Activated CD4-positive, alpha-beta T cell treated with anti-CD3 and anti-CD28 coated beads for 36 hours (primary cell): ENCODE data around the gene ADGRF1. TPM values are rescaled to one million over a fixed set of nuclear protein-coding genes. Genes with fewer than 3 reads are reported as not detected.
"Not testable (repeated sequence)": the region's sequence is repeated elsewhere in the genome, so short reads cannot be mapped to it uniquely, and the experiment has no call there.

Experiments used
- ATAC-seq: fragments of 200-7000 bp; cut with Tn5 transposase; one replicate; pipeline ENCODE4 v1.10.0; 2021; ENCODE audit warnings: mild to moderate bottlenecking, moderate library complexity
- CTCF ChIA-PET: fragments of 350-600 bp; sonication (Branson Sonifier 250); formaldehyde crosslinking; loops from one replicate; lab custom pipeline; 2021; ENCODE audit warnings: antibody characterized with exemption; lab: Charles Lee
- POLR2A ChIA-PET: fragments of 350-600 bp; sonication (Branson Sonifier 250); formaldehyde crosslinking; loops from one replicate; lab custom pipeline; 2021; ENCODE audit warnings: antibody characterized with exemption, inconsistent platforms; lab: Charles Lee
- DNase-seq: peaks from one replicate; pipeline ENCODE4 v3.0.0-alpha.2; 2020
- H3K27ac Mint-ChIP-seq: one replicate; pipeline ENCODE4 v1.8.0; 2021; ENCODE audit warnings: mixed read lengths
- H3K27me3 Mint-ChIP-seq: one replicate; pipeline ENCODE4 v1.8.0; 2021; ENCODE audit warnings: mixed read lengths
- H3K36me3 Mint-ChIP-seq: one replicate; pipeline ENCODE4 v1.8.0; 2021; ENCODE audit warnings: low read depth, mixed read lengths
- H3K4me1 Mint-ChIP-seq: one replicate; pipeline ENCODE4 v1.8.0; 2021; ENCODE audit warnings: mixed read lengths
- H3K4me3 Mint-ChIP-seq: one replicate; pipeline ENCODE4 v1.8.0; 2021; ENCODE audit warnings: mild to moderate bottlenecking, moderate library complexity, mixed read lengths
- H3K9me3 Mint-ChIP-seq: one replicate; pipeline ENCODE4 v1.8.0; 2021; ENCODE audit warnings: low read depth, mixed read lengths
- intact Hi-C, 2 experiments: fragments of 100-400 bp; cut with DNase I in 1 of 2; cut with micrococcal nuclease in 1 of 2; formaldehyde crosslinking; loops; one replicate each; pipeline versions ENCODE4 v1.14.2 to v1.15.1; 2022 to 2024; cut with DNase I, micrococcal nuclease
- total RNA-seq, 2 experiments: library from RNA; stranded (reverse); gene quantifications; one replicate each; pipeline ENCODE4 v1.2.3, GENCODE V29; 2021

Gene ADGRF1
- total RNA-seq: not detected

- Mint-ChIP-seq H3K9me3 (no peaks in the 10 kb centered on the region), H3K4me3 (no peak within 1 kb of the TSS), H3K27me3 (peaks cover 14% of the 10 kb centered on the region), H3K36me3 (no peaks in the 10 kb centered on the region), H3K4me1 (no peaks in the 10 kb centered on the region), H3K27ac (no peak within 1 kb of the TSS)
- POLR2A ChIA-PET: no interaction called here
- intact Hi-C loops: no loop called here
- CTCF ChIA-PET: interaction anchor here (0.5 to 1.5 kb wide), 5 partner anchors 11 to 759 kb away, joined by 3 to 4 read pairs (median 3); no protein-coding TSS in a partner anchor
- DNase-seq (no peak), ATAC-seq (no peak)
Measured at GRCh38 chr6:47042275-47042791, at the start of gene ADGRF1. TSS of gene ADGRF1 (minus strand) at chr6:47042332. CDS start at chr6:47029061, 13,271 bp downstream.

GRCh38 chr6:47090881-47091280, 48.7 kb upstream of the ADGRF1 start:
- POLR2A ChIA-PET: no interaction called here
- ATAC-seq (no peak), DNase-seq (no peak)
- Mint-ChIP-seq H3K9me3 (no peaks in the 10 kb centered on the region), H3K27ac (no peak overlapping the region), H3K36me3 (no peaks in the 10 kb centered on the region), H3K4me1 (no peaks in the 10 kb centered on the region), H3K27me3 (no peaks in the 10 kb centered on the region), H3K4me3 (no peak overlapping the region)
- CTCF ChIA-PET: no interaction called here
- intact Hi-C loops: no loop called here

DNA sequence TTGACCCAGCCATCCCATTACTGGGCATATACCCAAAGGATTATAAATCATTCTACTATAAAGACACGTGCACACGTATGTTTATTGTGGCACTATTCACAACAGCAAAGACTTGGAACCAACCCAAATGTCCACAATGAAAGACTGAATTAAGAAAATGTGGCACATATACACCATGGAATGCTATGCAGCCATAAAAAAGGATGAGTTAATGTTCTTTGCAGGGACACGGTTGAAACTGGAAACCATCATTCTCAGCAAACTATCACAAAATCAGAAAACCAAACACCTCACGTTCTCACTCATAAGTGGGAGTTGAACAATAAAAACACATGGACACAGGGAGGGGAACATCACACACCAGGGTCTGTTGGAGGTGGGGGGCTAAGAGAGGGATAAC, 47.3 kb upstream of the ADGRF1 start:
- intact Hi-C loops, H3K4me1 Mint-ChIP-seq, H3K9me3 Mint-ChIP-seq, POLR2A ChIA-PET, H3K27ac Mint-ChIP-seq, H3K27me3 Mint-ChIP-seq, H3K36me3 Mint-ChIP-seq, ATAC-seq, DNase-seq, H3K4me3 Mint-ChIP-seq, CTCF ChIA-PET: not testable (repeated sequence)

GRCh38 chr6:47086051-47086770, 44.1 kb upstream of the ADGRF1 start:
- ChIA-PET POLR2A (no interaction called here), CTCF (no interaction called here)
- Mint-ChIP-seq H3K4me1 (no peaks in the 10 kb centered on the region), H3K27me3 (peaks cover 5% of the 10 kb centered on the region), H3K9me3 (no peaks in the 10 kb centered on the region), H3K27ac (no peak overlapping the region), H3K4me3 (no peak overlapping the region), H3K36me3 (no peaks in the 10 kb centered on the region)
- intact Hi-C loops: no loop called here
- DNase-seq (no peak), ATAC-seq (no peak)

DNA sequence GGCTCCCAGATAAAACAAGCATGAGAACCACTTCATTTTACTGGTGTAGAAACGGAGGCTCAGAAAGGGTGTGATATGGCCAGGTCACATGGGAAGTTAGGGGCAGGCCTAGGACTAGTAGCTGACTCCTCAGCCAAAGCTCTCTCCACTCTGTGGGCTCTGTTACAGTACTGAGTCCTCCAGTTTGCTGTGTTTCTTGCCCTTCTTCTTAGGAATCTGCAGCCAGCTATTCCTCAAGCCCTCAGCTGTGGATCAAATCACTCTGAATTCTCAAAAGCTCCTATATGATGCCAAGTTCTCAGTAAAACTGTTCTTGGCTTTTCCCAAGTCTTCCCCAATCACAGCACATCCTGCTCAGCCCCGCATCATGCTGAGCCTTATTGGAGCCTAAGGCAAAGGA, 42.5 kb upstream of the ADGRF1 start:
- ChIA-PET POLR2A (no interaction called here), CTCF (interaction anchor here (0.6 to 1.5 kb wide), 2 partner anchors 12 to 330 kb away, joined by 3 to 6 read pairs; no protein-coding TSS in a partner anchor)
- intact Hi-C loops: no loop called here
- no peaks in the 10 kb centered on the region for H3K4me1 Mint-ChIP-seq
- peaks cover 5% of the 10 kb centered on the region for H3K27me3 Mint-ChIP-seq
- H3K27ac Mint-ChIP-seq: no peak overlapping the region
- no peaks in the 10 kb centered on the region for H3K9me3 Mint-ChIP-seq
- DNase-seq (no peak), ATAC-seq (no peak)
- no peak overlapping the region for H3K4me3 Mint-ChIP-seq
- H3K36me3 Mint-ChIP-seq: no peaks in the 10 kb centered on the region

GRCh38 chr6:47083586-47084047, 41.5 kb upstream of the ADGRF1 start:
- Mint-ChIP-seq H3K4me3 (no peak overlapping the region), H3K27me3 (peaks cover 5% of the 10 kb centered on the region), H3K36me3 (no peaks in the 10 kb centered on the region)

GRCh38 chr6:47080083-47080596, 38.0 kb upstream of the ADGRF1 start:
- H3K27me3 Mint-ChIP-seq: peaks cover 17% of the 10 kb centered on the region
- H3K9me3 Mint-ChIP-seq: no peaks in the 10 kb centered on the region
- no peak overlapping the region for H3K4me3 Mint-ChIP-seq
- H3K27ac Mint-ChIP-seq: no peak overlapping the region
- ChIA-PET POLR2A (no interaction called here), CTCF (no interaction called here)
- DNase-seq (no peak), ATAC-seq (no peak)
- intact Hi-C loops: no loop called here
- no peaks in the 10 kb centered on the region for H3K4me1 Mint-ChIP-seq
- H3K36me3 Mint-ChIP-seq: no peaks in the 10 kb centered on the region

More at GRCh38 chr6:47083586-47084047, 41.5 kb upstream of the ADGRF1 start:
- Mint-ChIP-seq H3K9me3 (no peaks in the 10 kb centered on the region), H3K4me1 (no peaks in the 10 kb centered on the region), H3K27ac (no peak overlapping the region)
- no peak for DNase-seq
- intact Hi-C loops: no loop called here
- ChIA-PET POLR2A (no interaction called here), CTCF (interaction anchor here (1.5 kb wide), 1 partner anchor 13 kb away, joined by 6 read pairs; no protein-coding TSS in a partner anchor)
- no peak for ATAC-seq

DNA sequence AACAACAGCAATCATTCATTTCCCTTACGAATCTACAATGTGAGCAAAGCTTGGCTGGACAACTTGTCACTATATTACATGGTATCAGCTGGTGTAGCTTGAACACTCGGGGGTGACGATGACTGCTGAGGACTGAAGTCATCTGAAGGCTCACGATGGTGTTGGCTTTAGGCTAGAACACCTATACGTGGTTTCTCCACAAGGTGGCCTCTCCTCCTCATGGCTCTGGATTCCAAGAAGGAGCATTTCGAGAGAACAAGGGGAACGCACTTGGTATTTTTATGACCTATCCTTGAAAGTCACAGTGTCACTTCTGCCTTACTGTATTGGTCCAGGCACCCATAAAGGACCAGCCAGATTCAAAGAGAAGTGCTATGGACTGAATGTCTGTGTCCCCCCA, 37.5 kb upstream of the ADGRF1 start:
- Mint-ChIP-seq H3K36me3 (no peaks in the 10 kb centered on the region), H3K4me3 (no peak overlapping the region), H3K9me3 (no peaks in the 10 kb centered on the region), H3K27me3 (peaks cover 18% of the 10 kb centered on the region), H3K27ac (no peak overlapping the region), H3K4me1 (no peaks in the 10 kb centered on the region)
- POLR2A ChIA-PET: no interaction called here
- intact Hi-C loops: no loop called here
- ATAC-seq (no peak), DNase-seq (no peak)
- CTCF ChIA-PET: no interaction called here

- ATAC-seq (no peak), DNase-seq (no peak)
- no peak overlapping the region for H3K4me3 Mint-ChIP-seq
- intact Hi-C loops: no loop called here
- no peaks in the 10 kb centered on the region for H3K9me3 Mint-ChIP-seq
- H3K36me3 Mint-ChIP-seq: no peaks in the 10 kb centered on the region
- no peak overlapping the region for H3K27ac Mint-ChIP-seq
- ChIA-PET CTCF (interaction anchor here (1.6 kb wide), 1 partner anchor 59 kb away, joined by 3 read pairs; no protein-coding TSS in a partner anchor), POLR2A (no interaction called here)
- peaks cover 16% of the 10 kb centered on the region for H3K27me3 Mint-ChIP-seq
- no peaks in the 10 kb centered on the region for H3K4me1 Mint-ChIP-seq
Measured at GRCh38 chr6:47078991-47079390, 36.9 kb upstream of the ADGRF1 start.

DNA sequence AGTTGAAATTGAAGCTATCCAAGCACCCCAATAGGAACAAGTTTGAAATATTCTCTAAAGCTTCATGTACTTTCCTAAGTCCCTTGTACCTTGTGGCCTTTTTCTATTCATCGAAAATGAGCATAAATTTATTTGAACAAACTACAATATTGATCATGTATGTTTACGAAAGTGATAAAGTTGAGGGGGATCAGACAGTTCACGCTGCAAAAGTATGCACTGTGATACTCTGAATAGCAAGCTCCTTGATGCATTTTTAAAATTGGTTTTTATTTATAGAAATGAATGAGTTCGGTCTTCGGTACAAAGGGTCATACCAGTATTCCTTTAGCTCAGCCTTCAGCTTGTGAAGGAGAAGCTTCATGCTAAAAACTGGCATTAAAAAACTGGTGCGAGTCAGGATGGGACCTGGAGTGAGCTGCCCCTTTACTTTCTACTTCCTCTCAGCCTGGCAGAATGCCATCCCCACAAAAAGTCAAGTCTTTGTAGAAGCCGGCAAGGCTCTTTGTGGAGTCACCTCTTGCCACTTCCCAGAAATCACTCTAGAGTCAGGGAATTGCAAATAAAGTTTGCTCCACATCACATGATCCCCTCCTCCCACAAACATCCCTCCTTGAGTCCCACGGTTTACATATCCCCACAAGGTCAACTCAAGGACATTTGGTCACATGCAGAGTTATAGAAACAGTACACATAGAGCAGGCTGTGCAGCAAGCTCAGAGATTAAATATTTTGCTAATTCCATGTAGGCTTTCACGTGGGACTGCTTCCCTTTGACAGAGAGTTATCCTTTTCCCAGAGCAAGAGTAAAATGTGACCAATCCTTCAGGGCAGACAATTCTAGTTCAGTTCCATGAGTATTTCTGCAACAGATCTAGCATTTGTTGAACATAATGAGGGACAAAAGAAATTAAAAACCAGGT, 34.6 kb upstream of the ADGRF1 start:
- intact Hi-C loops: no loop called here
- ChIA-PET CTCF (interaction anchor here (0.8 kb wide), 1 partner anchor 11 kb away, joined by 3 read pairs; no protein-coding TSS in a partner anchor), POLR2A (no interaction called here)
- no peak overlapping the region for H3K27ac Mint-ChIP-seq
- H3K4me3 Mint-ChIP-seq: no peak overlapping the region
- DNase-seq: no peak
- no peak for ATAC-seq
- no peaks in the 10 kb centered on the region for H3K36me3 Mint-ChIP-seq
- H3K9me3 Mint-ChIP-seq: no peaks in the 10 kb centered on the region
- peaks cover 13% of the 10 kb centered on the region for H3K27me3 Mint-ChIP-seq
- H3K4me1 Mint-ChIP-seq: no peaks in the 10 kb centered on the region

- Mint-ChIP-seq H3K27me3 (peaks cover 13% of the 10 kb centered on the region), H3K36me3 (no peaks in the 10 kb centered on the region), H3K4me3 (no peak overlapping the region), H3K27ac (no peak overlapping the region), H3K4me1 (no peaks in the 10 kb centered on the region), H3K9me3 (no peaks in the 10 kb centered on the region)
- intact Hi-C loops: no loop called here
- CTCF ChIA-PET: interaction anchor here (0.8 kb wide), 1 partner anchor 10 kb away, joined by 3 read pairs; no protein-coding TSS in a partner anchor
- no peak for DNase-seq
- no peak for ATAC-seq
- POLR2A ChIA-PET: no interaction called here
Measured at GRCh38 chr6:47075741-47076421, 33.7 kb upstream of the ADGRF1 start.
